ENCODE measurements around the gene GPR158. TPM values are rescaled to one million over a fixed set of nuclear protein-coding genes. Genes with fewer than 3 reads are reported as not detected.

GPR158 gene
- total RNA-seq, 2 donors from 2014 or later = not detected

GRCh38 chr10:25552283-25552919, 377.6 kb downstream of the GPR158 start:
- Mint-ChIP-seq H3K4me3 (no peak overlapping the region), H3K27me3 (no peaks in the 10 kb centered on the region), H3K27ac (no peak overlapping the region), H3K36me3 (ENCODE audit: low read depth) (no peaks in the 10 kb centered on the region), H3K4me1 (no peaks in the 10 kb centered on the region), H3K9me3 (peaks cover 9% of the 10 kb centered on the region)
- no peak for ATAC-seq (replicated peaks)

GRCh38 chr10:25555865-25556264, 381.1 kb downstream of the GPR158 start:
- H3K4me1 Mint-ChIP-seq = no peaks in the 10 kb centered on the region
- ATAC-seq (replicated peaks) = no peak
- no peaks in the 10 kb centered on the region for H3K27me3 Mint-ChIP-seq
- H3K27ac Mint-ChIP-seq = no peak overlapping the region
- no peaks in the 10 kb centered on the region for H3K36me3 Mint-ChIP-seq (ENCODE audit: low read depth)
- peaks cover 6% of the 10 kb centered on the region for H3K9me3 Mint-ChIP-seq
- H3K4me3 Mint-ChIP-seq = no peak overlapping the region

- H3K36me3 Mint-ChIP-seq (ENCODE audit: low read depth) = no peaks in the 10 kb centered on the region
- H3K4me1 Mint-ChIP-seq = no peaks in the 10 kb centered on the region
- H3K9me3 Mint-ChIP-seq = peaks cover 4% of the 10 kb centered on the region
- no peak overlapping the region for H3K4me3 Mint-ChIP-seq
- H3K27me3 Mint-ChIP-seq = no peaks in the 10 kb centered on the region
- ATAC-seq (replicated peaks) = no peak
- H3K27ac Mint-ChIP-seq = no peak overlapping the region
These were observed 381.7 kb downstream of the GPR158 start for GRCh38 chr10:25556457-25556856.

- no peak overlapping the region for H3K4me3 Mint-ChIP-seq
- H3K27ac Mint-ChIP-seq = no peak overlapping the region
- no peaks in the 10 kb centered on the region for H3K27me3 Mint-ChIP-seq
- H3K4me1 Mint-ChIP-seq = no peaks in the 10 kb centered on the region
- ATAC-seq (replicated peaks) = no peak
- H3K36me3 Mint-ChIP-seq (ENCODE audit: low read depth) = no peaks in the 10 kb centered on the region
- peaks cover 4% of the 10 kb centered on the region for H3K9me3 Mint-ChIP-seq
These were observed 382.3 kb downstream of the GPR158 start for GRCh38 chr10:25557136-25557535.

- no peaks in the 10 kb centered on the region for H3K4me1 Mint-ChIP-seq
- H3K36me3 Mint-ChIP-seq (ENCODE audit: low read depth) = no peaks in the 10 kb centered on the region
- H3K27ac Mint-ChIP-seq = no peak overlapping the region
- no peaks in the 10 kb centered on the region for H3K27me3 Mint-ChIP-seq
- H3K9me3 Mint-ChIP-seq = no peaks in the 10 kb centered on the region
- ATAC-seq (replicated peaks) = no peak
- H3K4me3 Mint-ChIP-seq = no peak overlapping the region
These were observed 387.0 kb downstream of the GPR158 start for GRCh38 chr10:25561758-25562157.

GRCh38 chr10:25562547-25562946, 387.7 kb downstream of the GPR158 start:
- no peaks in the 10 kb centered on the region for H3K9me3 Mint-ChIP-seq
- H3K27ac Mint-ChIP-seq = no peak overlapping the region
- H3K4me3 Mint-ChIP-seq = no peak overlapping the region
- no peaks in the 10 kb centered on the region for H3K36me3 Mint-ChIP-seq (ENCODE audit: low read depth)
- no peak for ATAC-seq (replicated peaks)
- no peaks in the 10 kb centered on the region for H3K4me1 Mint-ChIP-seq
- no peaks in the 10 kb centered on the region for H3K27me3 Mint-ChIP-seq

GRCh38 chr10:25564351-25564750, 389.6 kb downstream of the GPR158 start:
- no peaks in the 10 kb centered on the region for H3K36me3 Mint-ChIP-seq (ENCODE audit: low read depth)
- no peaks in the 10 kb centered on the region for H3K4me1 Mint-ChIP-seq
- H3K9me3 Mint-ChIP-seq = peaks cover 3% of the 10 kb centered on the region
- H3K4me3 Mint-ChIP-seq = no peak overlapping the region
- H3K27me3 Mint-ChIP-seq = no peaks in the 10 kb centered on the region
- no peak for ATAC-seq (replicated peaks)
- no peak overlapping the region for H3K27ac Mint-ChIP-seq

- Mint-ChIP-seq H3K9me3 (peaks cover 3% of the 10 kb centered on the region), H3K27me3 (no peaks in the 10 kb centered on the region), H3K36me3 (ENCODE audit: low read depth) (no peaks in the 10 kb centered on the region), H3K4me3 (no peak overlapping the region), H3K4me1 (no peaks in the 10 kb centered on the region), H3K27ac (no peak overlapping the region)
- no peak for ATAC-seq (replicated peaks)
These were observed 390.8 kb downstream of the GPR158 start for GRCh38 chr10:25565570-25565969.

GRCh38 chr10:25573316-25573715, 398.5 kb downstream of the GPR158 start:
- ATAC-seq (replicated peaks) = no peak
- Mint-ChIP-seq H3K27me3 (no peaks in the 10 kb centered on the region), H3K4me3 (no peak overlapping the region), H3K36me3 (ENCODE audit: low read depth) (no peaks in the 10 kb centered on the region), H3K4me1 (no peaks in the 10 kb centered on the region), H3K27ac (no peak overlapping the region), H3K9me3 (no peaks in the 10 kb centered on the region)

- ATAC-seq (replicated peaks) = no peak
- no peaks in the 10 kb centered on the region for H3K36me3 Mint-ChIP-seq (ENCODE audit: low read depth)
- no peaks in the 10 kb centered on the region for H3K9me3 Mint-ChIP-seq
- no peaks in the 10 kb centered on the region for H3K27me3 Mint-ChIP-seq
- no peaks in the 10 kb centered on the region for H3K4me1 Mint-ChIP-seq
- no peak overlapping the region for H3K27ac Mint-ChIP-seq
- H3K4me3 Mint-ChIP-seq = no peak overlapping the region
These were observed 400.5 kb downstream of the GPR158 start for GRCh38 chr10:25575343-25575742.

- Mint-ChIP-seq H3K36me3 (ENCODE audit: low read depth) (no peaks in the 10 kb centered on the region), H3K27me3 (no peaks in the 10 kb centered on the region), H3K27ac (no peak overlapping the region), H3K4me1 (no peaks in the 10 kb centered on the region), H3K4me3 (no peak overlapping the region), H3K9me3 (peaks cover 1% of the 10 kb centered on the region)
- ATAC-seq (replicated peaks) = no peak
These were observed 403.3 kb downstream of the GPR158 start for GRCh38 chr10:25578061-25578460.

GRCh38 chr10:25582961-25583360, 408.2 kb downstream of the GPR158 start:
- Mint-ChIP-seq H3K9me3 (peaks cover 14% of the 10 kb centered on the region), H3K4me3 (no peak overlapping the region), H3K4me1 (no peaks in the 10 kb centered on the region)

GRCh38 chr10:25600651-25601050, 425.9 kb downstream of the GPR158 start:
- Mint-ChIP-seq H3K27ac (no peak overlapping the region), H3K4me3 (no peak overlapping the region), H3K4me1 (no peaks in the 10 kb centered on the region), H3K27me3 (no peaks in the 10 kb centered on the region), H3K9me3 (no peaks in the 10 kb centered on the region), H3K36me3 (ENCODE audit: low read depth) (no peaks in the 10 kb centered on the region)
- no peak for ATAC-seq (replicated peaks)

More at GRCh38 chr10:25582961-25583360, 408.2 kb downstream of the GPR158 start:
- Mint-ChIP-seq H3K27me3 (no peaks in the 10 kb centered on the region), H3K36me3 (ENCODE audit: low read depth) (no peaks in the 10 kb centered on the region), H3K27ac (no peak overlapping the region)
- ATAC-seq (replicated peaks) = no peak

- H3K27ac Mint-ChIP-seq = no peak overlapping the region
- H3K9me3 Mint-ChIP-seq = no peaks in the 10 kb centered on the region
- no peaks in the 10 kb centered on the region for H3K27me3 Mint-ChIP-seq
- H3K4me1 Mint-ChIP-seq = no peaks in the 10 kb centered on the region
- H3K36me3 Mint-ChIP-seq (ENCODE audit: low read depth) = no peaks in the 10 kb centered on the region
- H3K4me3 Mint-ChIP-seq = no peak overlapping the region
- ATAC-seq (replicated peaks) = no peak
These were observed 429.8 kb downstream of the GPR158 start for GRCh38 chr10:25604591-25604990.

- no peak for ATAC-seq (replicated peaks)
- Mint-ChIP-seq H3K36me3 (ENCODE audit: low read depth) (no peaks in the 10 kb centered on the region), H3K4me3 (no peak overlapping the region), H3K27me3 (no peaks in the 10 kb centered on the region), H3K9me3 (peaks cover 10% of the 10 kb centered on the region), H3K4me1 (no peaks in the 10 kb centered on the region), H3K27ac (no peak overlapping the region)
These were observed 439.9 kb downstream of the GPR158 start for GRCh38 chr10:25614652-25615051.

GRCh38 chr10:25615926-25616325, 441.1 kb downstream of the GPR158 start:
- Mint-ChIP-seq H3K4me1 (no peaks in the 10 kb centered on the region), H3K36me3 (ENCODE audit: low read depth) (no peaks in the 10 kb centered on the region), H3K27ac (no peak overlapping the region), H3K4me3 (no peak overlapping the region), H3K9me3 (peaks cover 15% of the 10 kb centered on the region), H3K27me3 (peaks cover 4% of the 10 kb centered on the region)
- no peak for ATAC-seq (replicated peaks)
